Peyer's patch (tissue), 4 donors: Measurements from ENCODE around the gene NWD2. TPM values are rescaled to one million over a fixed set of nuclear protein-coding genes. Genes with fewer than 3 reads are reported as not detected.

Source experiments
- DNase-seq, 3 donors: peaks; one replicate each; pipeline ENCODE4 v3.0.0-alpha.2; 2017 to 2019
- H3K27ac ChIP-seq, 4 donors: fragments of 200-600 bp; sonication (generic); one replicate each; pipeline ENCODE4 v1.5.1; 2016 to 2019
- H3K27me3 ChIP-seq, 2 donors: fragments of 200-600 bp; sonication (generic); one replicate each; pipeline ENCODE4 v1.5.1; 2019
- H3K36me3 ChIP-seq, 3 donors: fragments of 200-600 bp; sonication (generic); one replicate each; pipeline ENCODE4 v1.5.1; 2016 to 2019
- H3K4me1 ChIP-seq, 4 donors: fragments of 200-600 bp; sonication (generic); one replicate each; pipeline ENCODE4 v1.5.1; 2016 to 2019
- H3K4me3 ChIP-seq, 4 donors: fragments of 200-600 bp; sonication (generic); 1 replicate in 3 of 4; 2 replicates in 1 of 4; pipeline ENCODE4 v1.5.1; 2016 to 2019; ENCODE audit warnings: mild to moderate bottlenecking in 1 of 4
- H3K9me3 ChIP-seq, 4 donors: fragments of 200-600 bp; sonication (generic); one replicate each; pipeline ENCODE4 v1.5.1; 2016 to 2019; ENCODE audit warnings: mild to moderate bottlenecking in 1 of 4
- CTCF ChIP-seq, 6 experiments: fragments of 450-650 bp in 4 of 6; fragments of 200-600 bp in 2 of 6; sonication (generic) in 1 of 6; IDR thresholded peaks; one replicate each; pipeline ENCODE4 v1.5.1; 2017 to 2019; ENCODE audit warnings: antibody characterized with exemption in 6 of 6, mild to moderate bottlenecking in 3 of 6, moderate library complexity in 1 of 6
- POLR2A ChIP-seq, 2 donors: fragments of 450-650 bp; IDR thresholded peaks; one replicate each; pipeline ENCODE4 v1.5.1; 2017; ENCODE audit warnings: antibody characterized with exemption in 2 of 2, mild to moderate bottlenecking in 2 of 2, moderate library complexity in 2 of 2
- total RNA-seq, 4 donors: library from RNA; depleted of rRNA; stranded (reverse); fragments of >200 nt; gene quantifications; one replicate each; pipeline ENCODE4 v1.1.0, GENCODE V29; 2016

The NWD2 gene
- total RNA-seq, 4 donors from 2014 or later: not detected

GRCh38 chr4:37324546-37324945, 80.0 kb downstream of the NWD2 start:
- Histone ChIP-seq H3K4me3 (no peak overlapping the region), H3K9me3 (no peaks in the 10 kb centered on the region), H3K4me1 (no peaks in the 10 kb centered on the region), H3K27me3 (no peaks in the 10 kb centered on the region), H3K36me3 (no peaks in the 10 kb centered on the region), H3K27ac (no peak overlapping the region)
- TF ChIP-seq CTCF (IDR thresholded peaks at IDR 0.05) (no peak), POLR2A (IDR thresholded peaks at IDR 0.05) (no peak)
- no peak for DNase-seq

GRCh38 chr4:37326852-37327251, 82.3 kb downstream of the NWD2 start:
- DNase-seq: no peak
- no peaks in the 10 kb centered on the region for H3K4me1 ChIP-seq
- H3K36me3 ChIP-seq: no peaks in the 10 kb centered on the region
- no peak overlapping the region for H3K27ac ChIP-seq
- H3K4me3 ChIP-seq: no peak overlapping the region
- TF ChIP-seq CTCF (IDR thresholded peaks at IDR 0.05): no peak
- TF ChIP-seq POLR2A (IDR thresholded peaks at IDR 0.05): no peak
- no peaks in the 10 kb centered on the region for H3K9me3 ChIP-seq
- no peaks in the 10 kb centered on the region for H3K27me3 ChIP-seq

GRCh38 chr4:37338972-37339371, 94.4 kb downstream of the NWD2 start:
- H3K4me3 ChIP-seq: no peak overlapping the region
- no peaks in the 10 kb centered on the region for H3K9me3 ChIP-seq
- no peaks in the 10 kb centered on the region for H3K4me1 ChIP-seq
- H3K27me3 ChIP-seq: no peaks in the 10 kb centered on the region
- TF ChIP-seq POLR2A (IDR thresholded peaks at IDR 0.05): no peak
- no peak for TF ChIP-seq CTCF (IDR thresholded peaks at IDR 0.05)
- DNase-seq: no peak
- H3K36me3 ChIP-seq: no peaks in the 10 kb centered on the region
- H3K27ac ChIP-seq: no peak overlapping the region

GRCh38 chr4:37358748-37359147, 114.2 kb downstream of the NWD2 start:
- H3K4me1 ChIP-seq: no peaks in the 10 kb centered on the region
- no peak for DNase-seq
- no peak overlapping the region for H3K4me3 ChIP-seq
- H3K36me3 ChIP-seq: no peaks in the 10 kb centered on the region
- no peak for TF ChIP-seq CTCF (IDR thresholded peaks at IDR 0.05)
- no peak for TF ChIP-seq POLR2A (IDR thresholded peaks at IDR 0.05)
- H3K27me3 ChIP-seq: no peaks in the 10 kb centered on the region
- H3K9me3 ChIP-seq: no peaks in the 10 kb centered on the region
- no peak overlapping the region for H3K27ac ChIP-seq

GRCh38 chr4:37359261-37359660, 114.7 kb downstream of the NWD2 start:
- DNase-seq: no peak
- TF ChIP-seq POLR2A (IDR thresholded peaks at IDR 0.05) (no peak), CTCF (IDR thresholded peaks at IDR 0.05) (no peak)
- H3K4me3 ChIP-seq: no peak overlapping the region
- no peaks in the 10 kb centered on the region for H3K27me3 ChIP-seq
- no peak overlapping the region for H3K27ac ChIP-seq
- H3K36me3 ChIP-seq: no peaks in the 10 kb centered on the region
- H3K9me3 ChIP-seq: no peaks in the 10 kb centered on the region
- H3K4me1 ChIP-seq: no peaks in the 10 kb centered on the region

- Histone ChIP-seq H3K9me3 (no peaks in the 10 kb centered on the region), H3K36me3 (no peaks in the 10 kb centered on the region), H3K27ac (no peak overlapping the region), H3K4me1 (no peaks in the 10 kb centered on the region), H3K27me3 (no peaks in the 10 kb centered on the region), H3K4me3 (no peak overlapping the region)
- TF ChIP-seq POLR2A (IDR thresholded peaks at IDR 0.05) (no peak), CTCF (IDR thresholded peaks at IDR 0.05) (no peak)
- no peak for DNase-seq
Measured at GRCh38 chr4:37365888-37366287, 121.3 kb downstream of the NWD2 start.
